SK-N-SH treated with all-trans-retinoic acid at 6 μM for 48 hours (cell line): ENCODE results near the gene URM1.

Experiments
- ATAC-seq: fragments of 200-7000 bp; cut with Tn5 transposase; 3 replicates; pipeline ENCODE4 v1.9.1; 2020; ENCODE audit warnings: mild to moderate bottlenecking, moderate library complexity
- ARNTL ChIP-seq: fragments of 450-650 bp; formaldehyde crosslinking; IDR thresholded peaks from 2 replicates; pipeline ENCODE4 v1.5.0; 2020; ENCODE audit warnings: low read depth, mild to moderate bottlenecking, moderate library complexity, borderline replicate concordance
- BACH2 ChIP-seq: fragments of 250-450 bp; sonication (Bioruptor Pico); IDR thresholded peaks from 2 replicates; pipeline ENCODE4 v1.9.0; 2021; ENCODE audit warnings: mild to moderate bottlenecking, borderline replicate concordance
- CREB5 ChIP-seq: fragments of 250-450 bp; sonication (Bioruptor Pico); IDR thresholded peaks from 2 replicates; pipeline ENCODE4 v1.5.1; 2020; ENCODE audit warnings: low read depth, mild to moderate bottlenecking, moderate library complexity
- CSDC2 ChIP-seq: fragments of 250-450 bp; sonication (Bioruptor Pico); IDR thresholded peaks from 2 replicates; pipeline ENCODE4 v1.5.0; 2020; ENCODE audit warnings: mild to moderate bottlenecking, moderate library complexity
- CSRNP3 ChIP-seq: fragments of 250-450 bp; sonication (Bioruptor Pico); IDR thresholded peaks from 2 replicates; pipeline ENCODE4 v1.5.1; 2021; ENCODE audit warnings: mild to moderate bottlenecking, moderate library complexity
- ESRRG ChIP-seq: fragments of 250-450 bp; sonication (Bioruptor Pico); IDR thresholded peaks from 2 replicates; pipeline ENCODE4 v1.6.1; 2021; ENCODE audit warnings: mild to moderate bottlenecking
- GLIS3 ChIP-seq: fragments of 250-450 bp; sonication (Bioruptor Pico); IDR thresholded peaks from 2 replicates; pipeline ENCODE4 v1.5.0; 2020; ENCODE audit warnings: mild to moderate bottlenecking, moderate library complexity
- OSR1 ChIP-seq: fragments of 250-450 bp; sonication (Bioruptor Pico); IDR thresholded peaks from 2 replicates; pipeline ENCODE4 v1.8.0; 2022; ENCODE audit warnings: moderate library complexity, mild to moderate bottlenecking, inconsistent platforms
- PATZ1 ChIP-seq: fragments of 250-450 bp; sonication (Bioruptor Pico); IDR thresholded peaks from 2 replicates; pipeline ENCODE4 v1.8.0; 2020; ENCODE audit warnings: mild to moderate bottlenecking, moderate library complexity, borderline replicate concordance
- PPARA ChIP-seq: fragments of 250-450 bp; sonication (Bioruptor Pico); IDR thresholded peaks from 2 replicates; pipeline ENCODE4 v1.5.0; 2020; ENCODE audit warnings: mild to moderate bottlenecking, borderline replicate concordance
- RARB ChIP-seq: fragments of 250-450 bp; sonication (Bioruptor Pico); IDR thresholded peaks from 2 replicates; pipeline ENCODE4 v1.8.0; 2021; ENCODE audit warnings: mild to moderate bottlenecking, moderate library complexity
- SNAI2 ChIP-seq: fragments of 250-450 bp; sonication (Bioruptor Pico); IDR thresholded peaks from 2 replicates; pipeline ENCODE4 v1.5.0; 2020; ENCODE audit warnings: mild to moderate bottlenecking, moderate library complexity
- TCF4 ChIP-seq: fragments of 250-450 bp; sonication (Bioruptor Pico); IDR thresholded peaks from 2 replicates; pipeline ENCODE4 v1.8.0; 2021; ENCODE audit warnings: mild to moderate bottlenecking, moderate library complexity, borderline replicate concordance
- ZC3H10 ChIP-seq: fragments of 250-450 bp; sonication (Bioruptor Pico); IDR thresholded peaks from 2 replicates; pipeline ENCODE4 v1.5.1; 2021; ENCODE audit warnings: mild to moderate bottlenecking, moderate library complexity
- ZFP3 ChIP-seq: fragments of 250-450 bp; sonication (Bioruptor Pico); IDR thresholded peaks from 2 replicates; pipeline ENCODE4 v1.5.0; 2020; ENCODE audit warnings: mild to moderate bottlenecking, moderate library complexity
- ZFP30 ChIP-seq: fragments of 450-650 bp; formaldehyde crosslinking; IDR thresholded peaks from 2 replicates; pipeline ENCODE4 v1.5.0; 2022; ENCODE audit warnings: mild to moderate bottlenecking, moderate library complexity
- ZNF565 ChIP-seq: fragments of 450-650 bp; formaldehyde crosslinking; conservative IDR thresholded peaks from 2 replicates; pipeline ENCODE4 v1.5.0; 2020; ENCODE audit warnings: low read depth, mild to moderate bottlenecking, moderate library complexity
- ZNF70 ChIP-seq: fragments of 450-650 bp; formaldehyde crosslinking; IDR thresholded peaks from 2 replicates; pipeline ENCODE4 v1.5.0; 2020; ENCODE audit warnings: mild to moderate bottlenecking, moderate library complexity
- ZNF8 ChIP-seq: fragments of 450-650 bp; formaldehyde crosslinking; IDR thresholded peaks from 2 replicates; pipeline ENCODE4 v1.5.0; 2020; ENCODE audit warnings: mild to moderate bottlenecking, moderate library complexity
- TF ChIP-seq, protein P1 (sequence below): fragments of 250-450 bp; sonication (Bioruptor Pico); IDR thresholded peaks from 2 replicates; pipeline ENCODE4 v1.8.0; 2021; ENCODE audit warnings: low read depth, mild to moderate bottlenecking, moderate library complexity, borderline replicate concordance
- TF ChIP-seq, protein P2 (sequence below): fragments of 250-450 bp; sonication (Bioruptor Pico); IDR thresholded peaks from 2 replicates; pipeline ENCODE4 v1.5.0; 2020; ENCODE audit warnings: mild to moderate bottlenecking, moderate library complexity

The URM1 gene

GRCh38 chr9:128323212-128323730, 47.9 kb upstream of the URM1 start:
- ATAC-seq = peak; percentile 14
- TF ChIP-seq PATZ1 (CRISPR knock-in tag) (no peak), PPARA (CRISPR knock-in tag) (no peak), ZNF565 (CRISPR knock-in tag) (no peak), ZNF70 (CRISPR knock-in tag) (no peak), ZNF8 (CRISPR knock-in tag) (no peak), OSR1 (CRISPR knock-in tag) (no peak), CSDC2 (no peak), ESRRG (CRISPR knock-in tag) (no peak), ZFP3 (CRISPR knock-in tag) (no peak), RARB (CRISPR knock-in tag) (no peak), CSRNP3 (CRISPR knock-in tag) (no peak), CREB5 (CRISPR knock-in tag) (no peak), ZFP30 (CRISPR knock-in tag) (no peak), ARNTL (CRISPR knock-in tag) (no peak)
- TF ChIP-seq, protein P1, sequence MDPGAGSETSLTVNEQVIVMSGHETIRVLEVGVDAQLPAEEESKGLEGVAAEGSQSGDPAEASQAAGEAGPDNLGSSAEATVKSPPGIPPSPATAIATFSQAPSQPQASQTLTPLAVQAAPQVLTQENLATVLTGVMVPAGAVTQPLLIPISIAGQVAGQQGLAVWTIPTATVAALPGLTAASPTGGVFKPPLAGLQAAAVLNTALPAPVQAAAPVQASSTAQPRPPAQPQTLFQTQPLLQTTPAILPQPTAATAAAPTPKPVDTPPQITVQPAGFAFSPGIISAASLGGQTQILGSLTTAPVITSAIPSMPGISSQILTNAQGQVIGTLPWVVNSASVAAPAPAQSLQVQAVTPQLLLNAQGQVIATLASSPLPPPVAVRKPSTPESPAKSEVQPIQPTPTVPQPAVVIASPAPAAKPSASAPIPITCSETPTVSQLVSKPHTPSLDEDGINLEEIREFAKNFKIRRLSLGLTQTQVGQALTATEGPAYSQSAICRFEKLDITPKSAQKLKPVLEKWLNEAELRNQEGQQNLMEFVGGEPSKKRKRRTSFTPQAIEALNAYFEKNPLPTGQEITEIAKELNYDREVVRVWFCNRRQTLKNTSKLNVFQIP = no peak

DNA sequence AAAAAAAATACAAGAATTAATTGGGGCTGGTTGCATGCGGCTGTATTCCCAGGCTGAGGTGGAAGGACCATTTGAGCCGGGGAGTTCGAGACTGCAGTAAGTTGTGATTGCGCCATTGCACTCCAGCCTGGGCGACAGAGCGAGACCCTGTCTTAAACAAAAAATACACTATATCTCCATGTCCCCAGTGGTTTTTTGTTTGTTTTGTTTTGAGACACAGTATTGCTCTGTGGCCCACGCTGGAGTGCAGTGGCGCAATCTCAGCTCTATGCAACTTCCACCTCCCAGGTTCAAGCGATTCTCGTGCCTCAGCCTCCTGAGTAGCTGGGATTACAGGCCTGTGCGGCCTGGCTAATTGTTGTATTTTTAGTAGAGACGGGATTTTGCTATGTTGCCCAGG, 47.4 kb upstream of the URM1 start:
- no peak for ATAC-seq
- TF ChIP-seq ZFP30 (CRISPR knock-in tag) (no peak), ZFP3 (CRISPR knock-in tag) (no peak), CREB5 (CRISPR knock-in tag) (no peak), RARB (CRISPR knock-in tag) (no peak), ZC3H10 (no peak), PATZ1 (CRISPR knock-in tag) (no peak), CSDC2 (no peak), ESRRG (CRISPR knock-in tag) (no peak), OSR1 (CRISPR knock-in tag) (no peak), CSRNP3 (CRISPR knock-in tag) (no peak), TCF4 (CRISPR knock-in tag) (no peak), ZNF70 (CRISPR knock-in tag) (no peak), ZNF8 (CRISPR knock-in tag) (no peak), ARNTL (CRISPR knock-in tag) (no peak), SNAI2 (CRISPR knock-in tag) (no peak), BACH2 (CRISPR knock-in tag) (no peak), GLIS3 (no peak), PPARA (CRISPR knock-in tag) (no peak)
- TF ChIP-seq, protein P2, sequence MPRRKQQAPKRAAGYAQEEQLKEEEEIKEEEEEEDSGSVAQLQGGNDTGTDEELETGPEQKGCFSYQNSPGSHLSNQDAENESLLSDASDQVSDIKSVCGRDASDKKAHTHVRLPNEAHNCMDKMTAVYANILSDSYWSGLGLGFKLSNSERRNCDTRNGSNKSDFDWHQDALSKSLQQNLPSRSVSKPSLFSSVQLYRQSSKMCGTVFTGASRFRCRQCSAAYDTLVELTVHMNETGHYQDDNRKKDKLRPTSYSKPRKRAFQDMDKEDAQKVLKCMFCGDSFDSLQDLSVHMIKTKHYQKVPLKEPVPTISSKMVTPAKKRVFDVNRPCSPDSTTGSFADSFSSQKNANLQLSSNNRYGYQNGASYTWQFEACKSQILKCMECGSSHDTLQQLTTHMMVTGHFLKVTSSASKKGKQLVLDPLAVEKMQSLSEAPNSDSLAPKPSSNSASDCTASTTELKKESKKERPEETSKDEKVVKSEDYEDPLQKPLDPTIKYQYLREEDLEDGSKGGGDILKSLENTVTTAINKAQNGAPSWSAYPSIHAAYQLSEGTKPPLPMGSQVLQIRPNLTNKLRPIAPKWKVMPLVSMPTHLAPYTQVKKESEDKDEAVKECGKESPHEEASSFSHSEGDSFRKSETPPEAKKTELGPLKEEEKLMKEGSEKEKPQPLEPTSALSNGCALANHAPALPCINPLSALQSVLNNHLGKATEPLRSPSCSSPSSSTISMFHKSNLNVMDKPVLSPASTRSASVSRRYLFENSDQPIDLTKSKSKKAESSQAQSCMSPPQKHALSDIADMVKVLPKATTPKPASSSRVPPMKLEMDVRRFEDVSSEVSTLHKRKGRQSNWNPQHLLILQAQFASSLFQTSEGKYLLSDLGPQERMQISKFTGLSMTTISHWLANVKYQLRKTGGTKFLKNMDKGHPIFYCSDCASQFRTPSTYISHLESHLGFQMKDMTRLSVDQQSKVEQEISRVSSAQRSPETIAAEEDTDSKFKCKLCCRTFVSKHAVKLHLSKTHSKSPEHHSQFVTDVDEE = no peak
- TF ChIP-seq, protein P1 = no peak
